Testis (tissue), 3 donors: ENCODE results near the gene DNASE1L1. TPM values are rescaled to one million over a fixed set of nuclear protein-coding genes. Genes with fewer than 3 reads are reported as not detected.

Experiments used
- DNase-seq: peaks from one replicate; pipeline ENCODE4 v3.0.0-alpha.2; 2019
- H3K27ac ChIP-seq, 2 donors: fragments of 200-600 bp; sonication (generic); one replicate each; pipeline ENCODE4 v1.5.1; 2019
- H3K27me3 ChIP-seq: fragments of 200-600 bp; sonication (generic); one replicate; pipeline ENCODE4 v1.5.1; 2019
- H3K36me3 ChIP-seq: fragments of 200-600 bp; sonication (generic); one replicate; pipeline ENCODE4 v1.5.1; 2017; ENCODE audit warnings: low read depth; ENCODE audit errors: missing control alignments
- H3K4me1 ChIP-seq: fragments of 200-600 bp; sonication (generic); one replicate; pipeline ENCODE4 v1.5.1; 2019
- H3K4me3 ChIP-seq, 2 donors: fragments of 200-600 bp; sonication (generic); one replicate each; pipeline ENCODE4 v1.5.1; 2017 to 2019
- H3K9me3 ChIP-seq: fragments of 200-600 bp; sonication (generic); one replicate; pipeline ENCODE4 v1.5.1; 2017
- POLR2A ChIP-seq: fragments of 450-650 bp; IDR thresholded peaks from one replicate; pipeline ENCODE4 v1.6.1; 2017; ENCODE audit warnings: antibody characterized with exemption, mild to moderate bottlenecking, moderate library complexity
- WGBS, 2 donors: methylation state at CpG; one replicate each; pipeline ENCODE4 v1.1.5; 2018; 5-methylcytosine and 5-hydroxymethylcytosine counted together
- intact Hi-C: fragments of 100-400 bp; cut with DNase I; formaldehyde crosslinking; loops from one replicate; pipeline ENCODE4 v1.15.1; 2023; ENCODE audit warnings: low total_unique reads
- polyA plus RNA-seq: library from polyadenylated mRNA; stranded (reverse); fragments of 350-450 nt; fragmentation: Illumina TruSeq; extraction: RNeasy Lipid Tissue Mini Kit (QIAGEN cat#74804); gene quantifications from one replicate; pipeline ENCODE4 v1.2.3, GENCODE V29; 2014; ENCODE audit warnings: low read depth, low replicate concordance; ENCODE audit not compliant: insufficient read depth
- total RNA-seq, 2 donors: library from RNA; depleted of rRNA; stranded (reverse); fragments of >200 nt; gene quantifications; one replicate each; pipeline ENCODE4 v1.2.3, GENCODE V29; 2016
- TF ChIP-seq, protein P1 (sequence below), 3 experiments: fragments of 450-650 bp in 2 of 3; fragments of 200-600 bp in 1 of 3; sonication (generic) in 1 of 3; IDR thresholded peaks; one replicate each; pipeline ENCODE4 v1.5.1; 2016 to 2019; ENCODE audit warnings: antibody characterized with exemption in 3 of 3, mild to moderate bottlenecking in 2 of 3, moderate library complexity in 1 of 3

Gene DNASE1L1
- total and polyA plus RNA-seq, 3 donors from 2014 or later, result 18.5 to 42.2 (median 36.5) TPM

DNA sequence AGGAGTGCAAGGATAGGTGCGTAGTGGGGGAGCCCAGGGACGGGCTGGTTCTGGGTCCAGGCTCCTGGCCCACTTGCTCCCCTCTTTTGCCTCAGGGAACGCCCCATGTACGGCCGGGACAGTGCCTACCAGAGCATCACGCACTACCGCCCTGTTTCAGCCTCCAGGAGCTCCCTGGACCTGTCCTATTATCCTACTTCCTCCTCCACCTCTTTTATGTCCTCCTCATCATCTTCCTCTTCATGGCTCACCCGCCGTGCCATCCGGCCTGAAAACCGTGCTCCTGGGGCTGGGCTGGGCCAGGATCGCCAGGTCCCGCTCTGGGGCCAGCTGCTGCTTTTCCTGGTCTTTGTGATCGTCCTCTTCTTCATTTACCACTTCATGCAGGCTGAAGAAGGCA, 28.3 kb downstream of the DNASE1L1 start:
- Histone ChIP-seq H3K4me3 (no peak overlapping the region), H3K27ac (peak overlapping the region; percentile 98 to 99), H3K4me1 (peaks cover 11% of the 10 kb centered on the region), H3K27me3 (no peaks in the 10 kb centered on the region), H3K36me3 (no peaks in the 10 kb centered on the region), H3K9me3 (no peaks in the 10 kb centered on the region)
- no peak for TF ChIP-seq POLR2A
- intact Hi-C loops, result no loop called here
- DNase-seq, result no peak
- 76 to 80% methylated on average over 8 to 10 of the region's 14 CpGs for WGBS, 2 donors

DNA sequence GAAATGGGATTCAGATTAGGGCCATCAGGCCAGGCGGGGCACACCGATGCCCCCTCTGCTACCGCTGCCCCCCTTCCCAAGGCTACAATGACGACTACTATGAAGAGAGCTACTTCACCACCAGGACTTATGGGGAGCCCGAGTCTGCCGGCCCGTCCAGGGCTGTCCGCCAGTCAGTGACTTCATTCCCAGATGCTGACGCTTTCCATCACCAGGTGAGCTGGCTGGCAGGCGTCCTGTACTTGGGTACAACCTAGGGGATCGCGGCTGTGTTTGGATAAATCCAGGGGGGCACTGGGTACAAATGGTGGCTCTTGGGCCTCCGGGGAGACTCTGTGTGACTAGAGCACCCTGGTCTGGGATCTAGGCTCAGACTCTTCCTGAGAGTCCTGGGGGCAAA, 28.9 kb downstream of the DNASE1L1 start:
- intact Hi-C loops, result no loop called here
- WGBS, 2 donors, result 19% methylated on average over 4 of the region's 13 CpGs; no CpG with 5 or more reads in 1 of the 2 donors
- H3K9me3 ChIP-seq, result no peaks in the 10 kb centered on the region

DNA sequence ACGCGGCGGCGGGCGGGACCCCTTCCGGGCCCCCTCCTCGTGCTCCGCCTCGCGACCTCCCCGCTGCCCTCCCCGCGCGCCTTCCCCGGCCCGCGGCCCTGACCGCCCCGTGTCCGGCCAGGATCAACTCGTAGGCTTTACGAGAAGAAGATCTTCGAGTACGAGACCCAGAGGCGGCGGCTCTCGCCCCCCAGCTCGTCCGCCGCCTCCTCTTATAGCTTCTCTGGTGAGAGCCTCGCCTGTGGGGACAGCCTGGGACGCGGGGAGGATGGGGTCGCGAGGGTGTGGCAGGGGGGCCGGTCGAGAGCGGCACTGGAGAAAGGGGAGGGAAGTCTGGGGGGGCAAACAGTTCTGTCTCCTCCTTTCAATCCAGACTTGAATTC, 29.5 kb downstream of the DNASE1L1 start:
- no peak for TF ChIP-seq POLR2A
- TF ChIP-seq, protein P1, sequence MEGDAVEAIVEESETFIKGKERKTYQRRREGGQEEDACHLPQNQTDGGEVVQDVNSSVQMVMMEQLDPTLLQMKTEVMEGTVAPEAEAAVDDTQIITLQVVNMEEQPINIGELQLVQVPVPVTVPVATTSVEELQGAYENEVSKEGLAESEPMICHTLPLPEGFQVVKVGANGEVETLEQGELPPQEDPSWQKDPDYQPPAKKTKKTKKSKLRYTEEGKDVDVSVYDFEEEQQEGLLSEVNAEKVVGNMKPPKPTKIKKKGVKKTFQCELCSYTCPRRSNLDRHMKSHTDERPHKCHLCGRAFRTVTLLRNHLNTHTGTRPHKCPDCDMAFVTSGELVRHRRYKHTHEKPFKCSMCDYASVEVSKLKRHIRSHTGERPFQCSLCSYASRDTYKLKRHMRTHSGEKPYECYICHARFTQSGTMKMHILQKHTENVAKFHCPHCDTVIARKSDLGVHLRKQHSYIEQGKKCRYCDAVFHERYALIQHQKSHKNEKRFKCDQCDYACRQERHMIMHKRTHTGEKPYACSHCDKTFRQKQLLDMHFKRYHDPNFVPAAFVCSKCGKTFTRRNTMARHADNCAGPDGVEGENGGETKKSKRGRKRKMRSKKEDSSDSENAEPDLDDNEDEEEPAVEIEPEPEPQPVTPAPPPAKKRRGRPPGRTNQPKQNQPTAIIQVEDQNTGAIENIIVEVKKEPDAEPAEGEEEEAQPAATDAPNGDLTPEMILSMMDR (IDR thresholded peaks at IDR 0.05), result no peak
- no peaks in the 10 kb centered on the region for H3K36me3 ChIP-seq
- WGBS, 2 donors, result 1% methylated on average over 23 of the region's 38 CpGs; no CpG with 5 or more reads in 1 of the 2 donors
- H3K27me3 ChIP-seq, result no peaks in the 10 kb centered on the region
- peak overlapping the region; percentile 68 to 85 for H3K4me3 ChIP-seq
- H3K4me1 ChIP-seq, result peaks cover 11% of the 10 kb centered on the region
- peak overlapping the region; percentile 98 to 99 for H3K27ac ChIP-seq
- intact Hi-C loops, result no loop called here
- DNase-seq, result no peak
- H3K9me3 ChIP-seq, result no peaks in the 10 kb centered on the region

More for the DNA sequence above, 28.9 kb downstream of the DNASE1L1 start:
- no peak for TF ChIP-seq POLR2A
- no peaks in the 10 kb centered on the region for H3K27me3 ChIP-seq
- no peaks in the 10 kb centered on the region for H3K36me3 ChIP-seq
- H3K27ac ChIP-seq, result peak overlapping the region; percentile 98 to 99
- peak overlapping the region; percentile 68 to 85 for H3K4me3 ChIP-seq
- H3K4me1 ChIP-seq, result peaks cover 11% of the 10 kb centered on the region
- DNase-seq, result no peak

- peak within 1 kb of the TSS; percentile 98 to 99 for H3K27ac ChIP-seq
- H3K4me1 ChIP-seq, result peaks cover 5% of the 10 kb centered on the region
- H3K27me3 ChIP-seq, result no peaks in the 10 kb centered on the region
- WGBS, 2 donors, result 0% methylated on average over 5 of the region's 103 CpGs; no CpG with 5 or more reads in 1 of the 2 donors
- peak within 1 kb of the TSS; percentile 68 to 85 for H3K4me3 ChIP-seq
- H3K9me3 ChIP-seq, result no peaks in the 10 kb centered on the region
- intact Hi-C loops, result no loop called here
- DNase-seq, result peak; percentile 97
- no peaks in the 10 kb centered on the region for H3K36me3 ChIP-seq
- peak; percentile 75 for TF ChIP-seq POLR2A
- TF ChIP-seq, protein P1 (IDR thresholded peaks at IDR 0.05), result peak in 1 of 3 experiments; percentile 4
These were observed 30.1 kb downstream of the DNASE1L1 start, which contains the start of gene EMD for GRCh38 chrX:154378799-154379568. EMD (plus strand) TSS chrX:154379295; CDS start chrX:154379485, 190 bp downstream.

GRCh38 chrX:154378059-154378798, 30.8 kb downstream of the DNASE1L1 start:
- Histone ChIP-seq H3K27me3 (no peaks in the 10 kb centered on the region), H3K4me3 (peak overlapping the region; percentile 48 to 63), H3K9me3 (no peaks in the 10 kb centered on the region), H3K4me1 (no peaks in the 10 kb centered on the region), H3K36me3 (no peaks in the 10 kb centered on the region), H3K27ac (peak overlapping the region; percentile 96)
- TF ChIP-seq POLR2A, result peak; percentile 81
- TF ChIP-seq, protein P1 (IDR thresholded peaks at IDR 0.05), result no peak
- intact Hi-C loops, result no loop called here
- DNase-seq, result peak; percentile 29
- WGBS, 2 donors, result 3% methylated on average over 17 of the region's 79 CpGs; no CpG with 5 or more reads in 1 of the 2 donors
